GM18951 (cell line): ENCODE data around the gene SH3GL1.

Source experiments
- POLR2A ChIP-seq: IDR thresholded peaks from 4 replicates; pipeline ENCODE4 v1.6.1; 2011; ENCODE audit warnings: mild to moderate bottlenecking; ENCODE audit not compliant: insufficient read length, insufficient read depth; ENCODE audit errors: extremely low read depth
- in situ Hi-C: fragments of 300-500 bp; cut with MboI; formaldehyde crosslinking; loops from one replicate; pipeline ENCODE4 v1.12.0; 2022; ENCODE audit warnings: low sequenced_read_pairs, mixed read lengths, inconsistent platforms; ENCODE audit not compliant: unreplicated experiment

SH3GL1 gene

GRCh38 chr19:4399812-4400134 lies 574 bp downstream of the SH3GL1 start:
- in situ Hi-C loops: no loop called here
- TF ChIP-seq POLR2A: no peak

DNA sequence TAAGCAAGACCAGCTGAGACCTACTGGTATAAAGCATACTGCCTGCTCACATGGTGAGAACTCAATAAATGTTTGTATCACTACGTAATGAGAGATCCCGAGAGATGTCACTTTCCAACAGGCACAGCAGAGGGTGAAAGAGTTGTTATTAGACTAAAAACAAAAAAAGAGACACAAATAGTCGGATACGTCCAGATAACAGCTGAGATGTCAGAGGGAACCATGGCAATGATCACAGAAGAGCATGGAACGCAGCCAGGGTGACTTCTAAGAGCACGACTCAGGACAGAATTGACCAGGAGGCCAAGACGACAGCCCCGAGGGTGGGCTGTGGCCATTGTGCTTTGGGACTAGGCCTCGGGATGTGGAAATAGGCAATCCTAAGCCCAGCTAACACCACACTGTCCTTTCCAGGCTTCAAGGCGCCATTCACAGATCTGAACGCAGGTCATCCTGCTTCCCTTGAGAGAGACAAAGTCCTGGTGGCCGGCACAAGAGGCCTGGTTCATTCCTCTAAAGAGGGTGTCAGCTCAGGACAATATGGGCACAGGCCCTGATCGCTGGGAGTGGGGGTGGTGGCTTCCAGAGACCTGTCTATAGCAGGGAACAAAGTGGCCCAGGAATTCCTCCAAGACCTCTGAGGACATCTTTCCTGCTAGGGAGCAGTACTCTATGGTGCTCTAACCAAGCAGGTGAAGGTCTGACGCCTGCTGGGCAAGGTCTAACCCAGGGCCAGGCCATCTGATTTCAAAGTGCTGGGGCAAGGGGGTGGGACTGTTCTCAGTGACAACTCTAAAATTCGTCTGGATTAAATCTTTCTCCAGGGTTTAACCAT lies 3.2 kb downstream of the SH3GL1 start:
- in situ Hi-C loops: no loop called here
- no peak for TF ChIP-seq POLR2A

DNA sequence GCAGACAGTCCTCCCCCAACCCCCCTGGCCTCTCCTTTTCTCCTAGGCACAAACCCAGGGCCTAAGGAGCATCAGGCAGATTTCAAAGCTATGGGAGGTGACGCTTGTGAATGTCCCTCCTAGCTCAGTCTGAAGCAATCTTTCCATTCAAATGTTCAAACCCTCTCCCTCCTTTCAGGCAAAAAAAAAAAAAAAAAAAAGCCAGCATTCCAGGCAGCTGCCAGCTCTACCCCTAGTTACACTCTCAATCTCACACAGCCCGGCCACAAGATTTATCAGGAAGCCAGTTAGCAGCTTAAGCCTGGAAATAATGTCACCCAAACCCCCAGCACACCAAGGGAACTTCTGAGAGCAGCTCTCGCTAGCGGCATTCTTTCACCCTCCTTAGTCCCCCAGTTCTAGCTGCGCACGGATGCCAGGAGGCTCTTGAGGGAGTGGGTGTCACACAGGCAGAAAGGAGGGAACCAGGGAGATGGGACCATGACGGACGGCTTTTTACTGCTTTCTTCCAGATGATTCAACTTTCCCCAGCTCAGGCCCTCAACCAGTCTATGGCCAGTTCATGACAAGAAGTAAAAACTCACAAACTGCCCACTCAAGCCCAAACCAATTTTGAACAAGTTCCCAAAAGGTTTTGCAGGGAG lies 6.3 kb downstream of the SH3GL1 start:
- in situ Hi-C loops: no loop called here
- no peak for TF ChIP-seq POLR2A

GRCh38 chr19:4391701-4392483 lies 8.5 kb downstream of the SH3GL1 start:
- no peak for TF ChIP-seq POLR2A
- in situ Hi-C loops: no loop called here

DNA sequence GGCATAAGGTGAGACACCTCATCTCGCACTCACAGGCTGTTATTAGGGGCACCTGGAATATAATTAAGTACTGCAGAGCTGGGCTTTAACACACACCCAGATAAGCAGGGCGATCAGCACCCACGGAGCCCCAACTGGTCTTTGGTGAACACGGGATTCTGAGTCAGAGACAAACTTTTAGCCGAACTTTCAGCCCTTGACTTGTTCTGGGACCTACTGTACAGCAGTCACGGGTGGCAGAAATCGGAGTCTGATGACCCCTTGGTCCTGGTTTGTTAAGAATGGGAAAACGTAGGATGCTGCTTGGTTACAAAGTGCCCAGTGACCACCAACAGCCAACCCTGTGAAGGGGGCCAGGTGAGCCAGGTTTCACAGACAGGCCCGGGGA lies 9.0 kb downstream of the SH3GL1 start:
- TF ChIP-seq POLR2A: no peak
- in situ Hi-C loops: no loop called here

DNA sequence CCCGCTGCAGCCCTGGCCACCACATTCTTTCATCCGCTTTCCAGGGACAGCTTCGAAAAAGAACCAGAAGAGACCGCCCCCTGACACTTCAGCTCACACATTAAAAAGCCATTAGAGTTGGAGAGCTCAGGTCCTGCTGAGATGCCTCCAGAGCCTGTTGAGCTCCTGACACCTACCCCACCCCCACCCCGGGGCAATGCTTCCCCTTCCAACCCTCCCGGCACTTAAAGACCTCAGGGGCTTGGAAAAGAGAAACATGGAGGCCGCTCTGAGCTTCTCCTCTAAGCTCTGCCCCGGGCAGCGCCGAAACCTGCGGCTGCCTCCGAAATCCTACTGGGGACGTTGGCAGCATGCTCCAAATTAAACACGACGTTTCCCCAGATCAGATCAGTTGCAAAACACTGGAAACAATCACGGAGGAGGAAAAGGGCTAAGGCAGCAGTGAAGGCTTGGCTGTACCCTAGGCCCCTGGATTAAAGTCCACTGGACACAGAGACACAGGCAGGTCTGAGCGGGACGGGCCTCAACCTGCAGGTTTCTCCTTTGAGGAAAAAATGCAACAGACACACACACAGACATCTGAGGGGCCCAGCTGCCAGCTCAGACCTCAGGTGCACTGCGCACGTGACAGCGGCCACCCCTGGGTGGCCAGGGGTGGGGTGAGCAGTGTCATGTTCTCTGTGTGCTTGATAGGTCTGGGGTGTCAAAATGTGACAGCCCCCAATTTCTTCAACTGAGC lies 9.6 kb downstream of the SH3GL1 start:
- in situ Hi-C loops: no loop called here
- no peak for TF ChIP-seq POLR2A

DNA sequence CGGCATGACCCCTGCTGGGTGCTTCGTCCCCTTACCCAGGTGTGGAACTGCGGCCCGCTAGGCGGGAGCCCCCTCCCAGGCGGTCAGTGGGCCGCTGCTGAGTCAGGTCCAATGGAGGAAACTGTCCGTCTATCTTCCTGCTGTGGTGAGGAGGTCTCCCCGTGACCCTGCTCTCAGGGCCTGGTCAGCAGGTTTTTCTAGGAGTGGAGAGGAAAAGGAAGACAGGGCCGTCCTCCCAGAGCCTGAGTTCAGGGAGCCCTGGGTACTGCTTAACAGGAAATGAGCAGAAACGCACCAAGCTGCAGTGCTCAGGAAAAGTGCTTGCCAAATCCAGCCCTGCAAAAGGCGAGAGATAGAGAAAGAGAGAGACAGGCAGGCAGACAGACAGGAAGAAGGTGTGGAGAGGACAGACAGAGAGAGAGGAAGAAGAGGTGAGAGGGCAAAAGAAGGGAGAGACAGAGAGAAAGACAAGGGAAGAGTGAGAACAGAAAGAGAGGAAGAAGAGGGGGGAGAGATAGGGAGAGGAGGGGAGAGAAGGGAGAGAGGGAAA lies 10.3 kb downstream of the SH3GL1 start:
- in situ Hi-C loops: no loop called here

DNA sequence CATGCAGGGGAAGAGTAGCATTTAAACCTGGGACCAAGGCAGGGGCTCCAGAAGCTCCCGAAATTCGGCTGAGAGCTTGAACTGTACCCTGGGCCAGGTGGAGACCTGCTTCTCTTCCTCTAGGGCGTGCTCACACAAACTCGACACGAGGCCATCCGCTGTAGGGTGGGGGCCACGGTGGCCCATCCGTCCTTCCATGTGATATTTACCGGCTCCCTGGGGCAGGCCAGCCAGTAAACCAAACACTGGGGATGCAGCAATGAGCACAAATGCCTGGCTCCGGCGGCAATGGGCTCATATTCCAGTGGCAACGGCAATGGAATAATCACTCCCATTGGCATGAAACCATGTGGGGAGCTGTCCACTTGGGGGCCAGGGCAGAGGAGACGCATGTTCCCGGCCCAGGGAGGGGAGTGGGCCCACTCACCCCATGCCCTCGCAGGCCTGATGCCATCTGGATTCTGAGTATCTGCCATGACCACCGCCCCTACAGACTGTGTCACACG lies 10.8 kb downstream of the SH3GL1 start:
- in situ Hi-C loops: no loop called here

More for the DNA sequence above, 10.3 kb downstream of the SH3GL1 start:
- no peak for TF ChIP-seq POLR2A

GRCh38 chr19:4389064-4389375 lies 11.3 kb downstream of the SH3GL1 start:
- in situ Hi-C loops: no loop called here
- no peak for TF ChIP-seq POLR2A

More for the DNA sequence above, 10.8 kb downstream of the SH3GL1 start:
- TF ChIP-seq POLR2A: no peak

GRCh38 chr19:4388337-4389063 lies 11.8 kb downstream of the SH3GL1 start:
- in situ Hi-C loops: no loop called here
- TF ChIP-seq POLR2A: no peak

DNA sequence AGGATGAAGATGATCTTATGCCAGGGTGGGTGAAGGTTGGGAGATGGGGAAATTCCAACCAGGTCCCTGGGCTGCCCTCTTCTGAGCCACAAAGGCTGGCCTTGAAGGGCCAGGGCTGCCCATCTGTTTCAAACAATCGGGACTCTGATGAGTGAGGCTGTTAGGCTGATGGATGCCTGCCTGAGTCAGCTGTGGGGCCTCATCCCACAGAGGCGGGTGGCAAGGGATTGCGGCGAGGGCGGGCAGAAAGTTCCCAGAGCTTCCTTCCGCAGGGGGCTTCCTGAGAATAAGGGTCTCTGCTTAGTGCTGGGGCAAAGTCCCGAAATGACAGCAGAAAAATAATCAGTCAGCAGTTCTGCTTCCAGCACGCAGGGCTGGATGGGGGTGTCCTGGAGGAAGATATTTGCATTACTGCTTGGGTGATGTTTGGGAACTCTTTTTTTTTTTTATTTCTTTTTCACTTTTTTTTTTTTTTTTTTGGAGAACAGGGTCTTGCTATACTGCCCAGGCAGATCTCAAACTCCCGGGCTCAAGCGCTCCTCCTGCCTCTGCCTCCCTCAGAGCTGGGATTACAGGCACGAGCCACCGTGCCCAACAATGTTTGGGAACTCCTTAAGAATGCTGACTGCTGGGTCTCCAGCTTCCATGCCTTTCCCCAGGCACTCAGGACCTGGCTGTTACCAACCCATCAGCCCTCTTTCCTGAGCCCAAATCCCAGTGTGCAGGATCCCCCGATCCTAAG lies 14.1 kb downstream of the SH3GL1 start:
- in situ Hi-C loops: no loop called here
- TF ChIP-seq POLR2A: no peak
